Heart right ventricle (tissue), 16 donors: ENCODE data around the gene ACSL5. TPM values are rescaled to one million over a fixed set of nuclear protein-coding genes. Genes with fewer than 3 reads are reported as not detected.
"Not testable (repeated sequence)": the region's sequence is repeated elsewhere in the genome, so short reads cannot be mapped to it uniquely, and the experiment has no call there.

ENCODE experiments used
- ATAC-seq, 8 donors: fragments of 200-7000 bp; cut with Tn5 transposase; one replicate each; pipeline ENCODE4 v1.9.1; 2020; ENCODE audit warnings: mild to moderate bottlenecking in 8 of 8, moderate library complexity in 8 of 8, moderate number of reproducible peaks in 1 of 8
- DNase-seq, 2 donors: peaks; one replicate each; pipeline ENCODE4 v3.0.0-alpha.2; 2020
- H3K27ac ChIP-seq, 10 donors: fragments of 200-600 bp; sonication (generic) in 2 of 10; one replicate each; pipeline versions ENCODE4 v1.5.0 to v1.8.0; 2020 to 2022; ENCODE audit warnings: mild to moderate bottlenecking in 3 of 10
- H3K27me3 ChIP-seq, 7 donors: fragments of 200-600 bp; one replicate each; pipeline ENCODE4 v1.8.0; 2021 to 2022; ENCODE audit warnings: mild to moderate bottlenecking in 2 of 7
- H3K36me3 ChIP-seq, 9 donors: fragments of 200-600 bp; sonication (generic) in 1 of 9; one replicate each; pipeline versions ENCODE4 v1.5.0 to v1.8.0; 2020 to 2022; ENCODE audit warnings: mild to moderate bottlenecking in 2 of 9
- H3K4me1 ChIP-seq, 9 donors: fragments of 200-600 bp; sonication (generic) in 1 of 9; one replicate each; pipeline versions ENCODE4 v1.5.0 to v1.8.0; 2020 to 2022; ENCODE audit warnings: mild to moderate bottlenecking in 4 of 9
- H3K4me3 ChIP-seq, 10 donors: fragments of 200-600 bp; sonication (generic) in 2 of 10; one replicate each; pipeline versions ENCODE4 v1.5.0 to v1.8.0; 2020 to 2022; ENCODE audit warnings: mild to moderate bottlenecking in 7 of 10, moderate library complexity in 2 of 10
- H3K9me3 ChIP-seq, 11 donors: fragments of 200-600 bp in 10 of 11; sonication (generic) in 2 of 11; one replicate each; pipeline versions ENCODE4 v1.5.0 to v1.8.0; 2013 to 2022; ENCODE audit warnings: mild to moderate bottlenecking in 2 of 11, control low read depth in 1 of 11, moderate library complexity in 1 of 11
- CTCF ChIP-seq, 9 donors: fragments of 200-600 bp; sonication (generic) in 2 of 9; IDR thresholded peaks; one replicate each; pipeline versions ENCODE4 v1.5.0 to v1.8.0; 2021 to 2022; ENCODE audit warnings: antibody characterized with exemption in 9 of 9, mild to moderate bottlenecking in 5 of 9, moderate library complexity in 1 of 9
- WGBS, 2 donors: extraction: QIAGEN DNeasy Blood & Tissue Kit; methylation state at CpG; one replicate each; pipeline ENCODE4 v1.1.7; 2013; ENCODE audit warnings: inconsistent platforms in 1 of 2; 5-methylcytosine and 5-hydroxymethylcytosine counted together
- intact Hi-C, 10 donors: fragments of 100-400 bp; cut with DNase I; formaldehyde crosslinking; loops; one replicate each; pipeline versions ENCODE4 v1.11.1 to v1.14.2; 2022
- polyA plus RNA-seq, 2 donors: library from polyadenylated mRNA; stranded (reverse); fragments of 200-250 nt; gene quantifications; one replicate each; pipeline ENCODE4 v1.2.3, GENCODE V29; 2013
- total RNA-seq, 10 donors: library from RNA; stranded (reverse); fragmentation: NEBNext Ultra II Directional in 3 of 10; extraction: Animal tissue kit (Norgen Biotek cat#: 25700) in 3 of 10; gene quantifications; one replicate each; pipeline versions ENCODE4 v1.2.1 to v1.2.4, GENCODE V29; 2021 to 2023
- donor health status: Arrhythmogenic right ventricular cardiomyopathy.
- donor health status: ischemic (EF 13 %, LVEDD 7.1; RV severe dilation, severe dysfunction).
- donor health status: healthy with polysubstance abuse.
- donor health status: DM: no; HTN: yes; CAD: no.
- donor health status: DM: no; HTN: no; CAD: no.
- donor health status: ischemic (EF 25% LVEDD 6.9; RV normal size, moderate dysfunction).
- donor health status: ischemic (EF 25% LVEDD 5.7; RV mildly dilated, moderate dysfunction).
- donor health status: healthy.
- donor health status: DM: yes; HTN: yes; CAD: no.
- donor health status: Ischemic cardiomyopathy.
- donor health status: ischemic (EF 35%, LVEDD 5.7; RV mildly dilated, moderate dysfunction).
- donor health status: nonischemic (EF 11% LVEDD 7.7; RV severe dilation, severe dysfunction).
- donor health status: DM: yes; HTN: yes; CAD: no.
- donor health status: PGD.
- donor health status: ischemic (EF 29% LVEDD 5.4; RV normal size, mild dysfunction).
- donor health status: nonischemic (EF 23%, LVEDD 6.1; RV moderate dilation, normal function).

The ACSL5 gene
- total and polyA plus RNA-seq, 12 donors: 3.1 to 17.4 (median 6.6) TPM

GRCh38 chr10:112397592-112397991, 23.7 kb downstream of the ACSL5 start:
- Histone ChIP-seq H3K27ac (no peak overlapping the region), H3K36me3 (peaks cover 0 to 69% (median 0%) of the 10 kb centered on the region in 9 donors), H3K27me3 (no peaks in the 10 kb centered on the region), H3K4me3 (no peak overlapping the region), H3K4me1 (no peaks in the 10 kb centered on the region), H3K9me3 (no peaks in the 10 kb centered on the region)
- ATAC-seq: no peak
- 89 to 94% methylated on average over 2 of the region's 2 CpGs for WGBS, 2 donors
- intact Hi-C loops: no loop called here
- DNase-seq: no peak
- TF ChIP-seq CTCF (IDR thresholded peaks at IDR 0.05): no peak

GRCh38 chr10:112402917-112403316, 29.0 kb downstream of the ACSL5 start:
- TF ChIP-seq CTCF (IDR thresholded peaks at IDR 0.05): no peak
- no peak overlapping the region for H3K27ac ChIP-seq
- H3K36me3 ChIP-seq: peaks cover 0 to 91% (median 12%) of the 10 kb centered on the region in 9 donors
- no peak overlapping the region for H3K4me3 ChIP-seq
- H3K27me3 ChIP-seq: no peaks in the 10 kb centered on the region
- 80% methylated on average over 2 of the region's 2 CpGs for WGBS, 2 donors
- intact Hi-C loops: no loop called here
- ATAC-seq (no peak), DNase-seq (no peak)
- H3K9me3 ChIP-seq: no peaks in the 10 kb centered on the region
- no peaks in the 10 kb centered on the region for H3K4me1 ChIP-seq

- Histone ChIP-seq H3K9me3 (no peaks in the 10 kb centered on the region), H3K4me1 (no peaks in the 10 kb centered on the region), H3K36me3 (peaks cover 0 to 93% (median 12%) of the 10 kb centered on the region in 9 donors), H3K27me3 (no peaks in the 10 kb centered on the region), H3K27ac (no peak overlapping the region), H3K4me3 (no peak overlapping the region)
- intact Hi-C loops: no loop called here
- DNase-seq (no peak), ATAC-seq (no peak)
- 87 to 89% methylated on average over 3 of the region's 3 CpGs for WGBS, 2 donors
- no peak for TF ChIP-seq CTCF (IDR thresholded peaks at IDR 0.05)
Observed at GRCh38 chr10:112404617-112405016, 30.7 kb downstream of the ACSL5 start.

- not testable (repeated sequence) for H3K9me3 ChIP-seq
- 71 to 81% methylated on average over 2 of the region's 2 CpGs for WGBS, 2 donors
Observed at GRCh38 chr10:112406806-112407205, 32.9 kb downstream of the ACSL5 start.

GRCh38 chr10:112407696-112408095, 33.8 kb downstream of the ACSL5 start:
- WGBS, 2 donors: 61 to 87% methylated on average over 1 of the region's 1 CpG
- intact Hi-C loops: no loop called here
- DNase-seq (no peak), ATAC-seq (no peak)
- Histone ChIP-seq H3K9me3 (no peaks in the 10 kb centered on the region), H3K27ac (no peak overlapping the region), H3K4me3 (no peak overlapping the region), H3K27me3 (no peaks in the 10 kb centered on the region), H3K36me3 (peaks cover 0 to 98% (median 12%) of the 10 kb centered on the region in 9 donors), H3K4me1 (no peaks in the 10 kb centered on the region)
- no peak for TF ChIP-seq CTCF (IDR thresholded peaks at IDR 0.05)

More at GRCh38 chr10:112406806-112407205, 32.9 kb downstream of the ACSL5 start:
- H3K36me3 ChIP-seq: peaks cover 0 to 98% (median 12%) of the 10 kb centered on the region in 9 donors
- H3K27me3 ChIP-seq, H3K27ac ChIP-seq, intact Hi-C loops, H3K4me1 ChIP-seq, H3K4me3 ChIP-seq, ATAC-seq, DNase-seq: not testable (repeated sequence)
